Measurements from ENCODE around the gene ABCG1.

GRCh38 chr21:42343556-42343955 is 124.6 kb downstream of the ABCG1 start:
- TF ChIP-seq CTCF (conservative IDR thresholded peaks at IDR 0.05): no peak
- no peak for TF ChIP-seq EZH2 (IDR thresholded peaks at IDR 0.05; ENCODE audit: low read depth)
